ENCODE measurements around the gene DFFB.
"Not testable (repeated sequence)": the region's sequence is repeated elsewhere in the genome, so short reads cannot be mapped to it uniquely, and the experiment has no call there.

DFFB gene, protein sequence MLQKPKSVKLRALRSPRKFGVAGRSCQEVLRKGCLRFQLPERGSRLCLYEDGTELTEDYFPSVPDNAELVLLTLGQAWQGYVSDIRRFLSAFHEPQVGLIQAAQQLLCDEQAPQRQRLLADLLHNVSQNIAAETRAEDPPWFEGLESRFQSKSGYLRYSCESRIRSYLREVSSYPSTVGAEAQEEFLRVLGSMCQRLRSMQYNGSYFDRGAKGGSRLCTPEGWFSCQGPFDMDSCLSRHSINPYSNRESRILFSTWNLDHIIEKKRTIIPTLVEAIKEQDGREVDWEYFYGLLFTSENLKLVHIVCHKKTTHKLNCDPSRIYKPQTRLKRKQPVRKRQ

GRCh38 chr1:3856923-3857790 lies at the start of gene DFFB, which contains the start of gene CEP104:
DFFB (plus strand) TSS chr1:3857476; CDS start chr1:3857604, 128 bp downstream.
CEP104 (minus strand) TSS chr1:3857211; CDS start chr1:3852407, 4,804 bp downstream.
- peak; percentile 95 for DNase-seq (ENCODE audit: low read depth)

GRCh38 chr1:3807769-3808168 lies 49.5 kb upstream of the DFFB start:
- no peak for DNase-seq (ENCODE audit: low read depth)

GRCh38 chr1:3809680-3810079 lies 47.6 kb upstream of the DFFB start:
- no peak for DNase-seq (ENCODE audit: low read depth)

DNA sequence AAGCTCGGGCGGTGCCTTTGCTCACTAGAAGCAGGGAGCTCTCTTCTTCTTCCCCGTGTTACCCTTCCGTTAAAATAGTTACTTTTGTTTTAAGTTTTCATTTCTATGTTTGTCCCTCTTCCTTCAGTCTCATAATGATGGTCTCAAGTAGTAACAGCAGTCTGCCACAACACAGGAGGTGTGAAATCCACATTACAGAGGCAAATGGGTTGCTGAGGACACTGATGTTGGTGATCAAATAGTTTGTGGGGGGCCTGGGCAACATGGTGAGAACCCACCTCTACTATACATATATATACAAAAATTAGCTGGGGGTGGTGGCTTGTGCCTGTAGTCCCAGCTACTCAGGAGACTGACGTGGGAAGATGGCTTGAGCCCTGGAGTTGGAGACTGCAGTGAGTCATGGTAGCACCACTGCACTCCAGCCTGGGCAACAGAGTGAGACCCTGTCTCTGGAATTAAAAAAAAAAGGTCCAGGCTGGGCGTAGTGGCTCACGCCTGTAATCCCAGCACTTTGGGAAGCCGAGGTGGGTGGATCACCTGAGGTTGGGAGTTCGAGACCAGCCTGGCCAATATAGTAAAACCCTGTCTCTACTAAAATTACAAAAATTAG lies 47.0 kb upstream of the DFFB start:
- not testable (repeated sequence) for DNase-seq (ENCODE audit: low read depth)

- DNase-seq (ENCODE audit: low read depth), result no peak
Observed at GRCh38 chr1:3811595-3811911, 45.7 kb upstream of the DFFB start.

- no peak for DNase-seq (ENCODE audit: low read depth)
Observed at GRCh38 chr1:3814065-3814464, 43.2 kb upstream of the DFFB start.

DNA sequence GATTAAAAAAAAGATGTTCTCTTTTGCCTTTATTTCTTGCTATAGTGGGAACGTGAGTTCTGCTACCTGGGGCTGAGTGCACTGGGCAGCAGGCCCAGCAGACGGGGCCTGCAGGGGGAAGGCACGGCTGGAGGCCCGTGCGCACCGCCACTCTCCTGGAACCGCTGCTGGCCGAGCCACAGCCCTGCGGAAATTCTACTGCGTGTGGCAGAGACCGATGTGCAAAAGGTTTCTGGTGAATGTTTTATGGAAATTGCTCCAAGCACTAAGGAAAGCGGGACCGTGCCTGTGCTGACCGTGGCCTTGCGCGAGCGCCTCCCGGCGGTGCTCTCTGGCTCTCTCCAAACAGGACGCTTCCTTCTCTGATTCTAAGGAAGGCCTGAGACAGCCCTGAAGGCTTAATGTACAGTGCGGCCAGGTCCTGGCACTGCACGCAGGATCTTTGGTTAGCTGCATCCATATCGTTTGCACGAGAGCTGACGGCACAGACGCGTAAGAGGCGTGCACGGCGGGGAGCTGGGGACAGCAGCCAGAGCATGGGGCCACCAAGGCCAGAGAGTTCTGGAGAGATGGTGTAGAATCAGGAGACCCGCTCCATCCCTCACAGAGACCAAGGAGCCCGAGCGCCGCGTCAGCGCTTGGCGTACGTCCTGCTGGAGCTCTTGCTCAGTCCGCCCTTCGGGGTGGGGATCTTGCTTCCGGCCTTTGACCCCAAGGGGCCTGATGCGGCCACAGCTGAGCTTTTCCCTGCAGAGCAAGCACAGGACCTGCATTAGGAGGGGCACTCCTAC lies 42.3 kb upstream of the DFFB start:
- no peak for DNase-seq (ENCODE audit: low read depth)

- no peak for DNase-seq (ENCODE audit: low read depth)
Observed at GRCh38 chr1:3816331-3817137, 40.7 kb upstream of the DFFB start.

DNA sequence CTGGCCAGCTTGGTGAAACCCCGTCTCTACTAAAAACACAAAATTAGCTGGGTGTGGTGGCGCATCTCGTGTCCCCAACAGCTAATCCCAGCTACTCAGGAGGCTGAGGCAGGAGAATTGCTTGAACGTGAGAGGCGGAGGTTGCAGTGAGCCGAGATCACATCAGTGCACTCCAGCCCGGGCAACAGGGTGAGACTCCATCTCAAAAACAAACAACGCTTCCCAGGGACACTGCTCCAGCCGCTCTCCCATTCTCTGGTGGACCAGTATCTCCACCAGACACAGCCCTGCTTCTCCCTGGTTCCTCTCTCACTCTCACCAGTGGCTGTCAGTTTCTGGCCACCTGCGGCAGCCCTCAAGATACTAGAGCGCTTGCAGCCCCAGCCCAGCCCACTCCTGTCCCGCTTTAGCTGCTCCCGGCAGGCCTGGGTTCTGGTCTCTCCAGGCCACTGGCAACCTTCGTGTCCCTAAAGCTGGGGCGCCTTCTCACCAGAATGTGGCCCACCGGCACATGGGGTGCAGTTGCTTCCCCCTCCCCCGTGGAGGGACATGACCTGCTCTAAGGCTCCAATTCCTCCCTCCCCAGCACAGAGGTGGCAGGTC lies 40.0 kb upstream of the DFFB start:
- no peak for DNase-seq (ENCODE audit: low read depth)

- no peak for DNase-seq (ENCODE audit: low read depth)
Observed at GRCh38 chr1:3817821-3818597, 39.3 kb upstream of the DFFB start.

GRCh38 chr1:3819771-3820200 lies 37.5 kb upstream of the DFFB start:
- DNase-seq (ENCODE audit: low read depth), result no peak

- no peak for DNase-seq (ENCODE audit: low read depth)
Observed at GRCh38 chr1:3820316-3820715, 37.0 kb upstream of the DFFB start.

- no peak for DNase-seq (ENCODE audit: low read depth)
Observed at GRCh38 chr1:3821004-3821403, 36.3 kb upstream of the DFFB start.

GRCh38 chr1:3821447-3821846 lies 35.8 kb upstream of the DFFB start:
- no peak for DNase-seq (ENCODE audit: low read depth)

- no peak for DNase-seq (ENCODE audit: low read depth)
Observed at GRCh38 chr1:3821908-3822307, 35.4 kb upstream of the DFFB start.

GRCh38 chr1:3822421-3822820 lies 34.9 kb upstream of the DFFB start:
- DNase-seq (ENCODE audit: low read depth), result no peak

DNA sequence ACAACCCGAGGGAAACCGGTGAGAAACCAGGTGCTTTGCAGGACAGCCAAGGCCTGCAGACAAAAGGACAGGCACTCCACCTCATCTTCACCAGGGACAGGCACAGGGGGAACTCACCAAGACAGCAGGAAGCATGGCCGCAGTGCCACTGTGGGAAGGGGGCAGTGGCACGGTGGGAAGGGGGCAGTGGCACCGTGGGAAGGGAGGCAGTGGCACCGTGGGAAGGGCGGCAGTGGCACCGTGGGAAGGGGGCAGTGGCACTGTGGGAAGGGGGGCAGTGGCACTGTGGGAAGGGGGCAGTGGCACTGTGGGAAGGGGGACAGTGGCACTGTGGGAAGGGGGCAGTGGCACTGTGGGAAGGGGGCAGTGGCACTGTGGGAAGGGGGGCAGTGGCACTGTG lies 32.6 kb upstream of the DFFB start:
- no peak for DNase-seq (ENCODE audit: low read depth)

GRCh38 chr1:3825356-3825755 lies 31.9 kb upstream of the DFFB start:
- no peak for DNase-seq (ENCODE audit: low read depth)

GRCh38 chr1:3827813-3828307 lies 29.4 kb upstream of the DFFB start:
- no peak for DNase-seq (ENCODE audit: low read depth)

DNA sequence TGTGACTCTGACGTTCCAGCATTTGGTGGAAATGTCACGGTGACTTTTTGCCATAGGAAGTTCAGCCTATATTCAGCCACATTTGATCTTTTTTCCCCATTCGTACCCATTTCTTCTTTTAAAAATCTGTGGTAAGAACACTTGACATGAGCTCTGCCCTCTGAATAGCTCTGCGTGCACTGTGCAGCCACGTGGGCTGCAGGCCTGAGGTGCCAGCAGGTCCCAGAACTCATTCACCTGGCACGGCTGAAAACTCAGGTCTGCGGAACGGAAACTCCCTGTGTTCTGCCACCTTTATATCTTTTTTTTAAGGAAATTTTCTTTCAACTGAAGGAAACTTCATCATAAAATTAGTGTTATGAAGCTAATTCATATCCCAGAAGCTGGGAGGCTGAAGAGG lies 28.9 kb upstream of the DFFB start:
- DNase-seq (ENCODE audit: low read depth), result no peak

All from activated T-cell treated with anti-CD3 and anti-CD28 coated beads for 24 hours (primary cell).